Activated T-cell treated with anti-CD3 and anti-CD28 coated beads, Interleukin-2, amount 50 U/mL, for 72 hours (primary cell): Measurements from ENCODE around the gene CRABP2. TPM values are rescaled to one million over a fixed set of nuclear protein-coding genes. Genes with fewer than 3 reads are reported as not detected.

Source experiments
- ATAC-seq, 2 donors: fragments of 150-1000 bp; cut with Tn5 transposase; replicated peaks in 1 of 2; 2 replicates each; pipeline ENCODE4 v1.10.0; 2021; ENCODE audit warnings: moderate library complexity in 2 of 2, mild to moderate bottlenecking in 1 of 2
- DNase-seq, 2 donors: peaks; one replicate each; pipeline ENCODE4 v3.0.0; 2021 to 2022; ENCODE audit warnings: mixed read lengths in 1 of 2
- H3K27ac Mint-ChIP-seq: one replicate; pipeline ENCODE4 v1.8.0; 2022; ENCODE audit warnings: mild to moderate bottlenecking, moderate library complexity, mixed read lengths
- H3K27me3 Mint-ChIP-seq: one replicate; pipeline ENCODE4 v1.8.0; 2022; ENCODE audit warnings: low read depth, mixed read lengths
- H3K36me3 Mint-ChIP-seq, 2 donors: one replicate each; pipeline ENCODE4 v1.8.0; 2022; ENCODE audit warnings: mixed read lengths in 2 of 2, mild to moderate bottlenecking in 1 of 2; ENCODE audit not compliant: insufficient read depth in 2 of 2
- H3K4me1 Mint-ChIP-seq: one replicate; pipeline ENCODE4 v1.8.0; 2022; ENCODE audit warnings: low read depth, mixed read lengths
- H3K4me3 Mint-ChIP-seq, 2 donors: one replicate each; pipeline ENCODE4 v1.8.0; 2022; ENCODE audit warnings: mild to moderate bottlenecking in 2 of 2, mixed read lengths in 2 of 2, moderate library complexity in 2 of 2
- H3K9me3 Mint-ChIP-seq, 2 donors: one replicate each; pipeline ENCODE4 v1.8.0; 2022; ENCODE audit warnings: mixed read lengths in 2 of 2
- total RNA-seq, 2 donors: library from RNA; stranded (reverse); gene quantifications; one replicate each; pipeline ENCODE4 v1.2.3, GENCODE V29; 2022

CRABP2 gene
- total RNA-seq, 2 donors from 2014 or later: 2.5 TPM

DNA sequence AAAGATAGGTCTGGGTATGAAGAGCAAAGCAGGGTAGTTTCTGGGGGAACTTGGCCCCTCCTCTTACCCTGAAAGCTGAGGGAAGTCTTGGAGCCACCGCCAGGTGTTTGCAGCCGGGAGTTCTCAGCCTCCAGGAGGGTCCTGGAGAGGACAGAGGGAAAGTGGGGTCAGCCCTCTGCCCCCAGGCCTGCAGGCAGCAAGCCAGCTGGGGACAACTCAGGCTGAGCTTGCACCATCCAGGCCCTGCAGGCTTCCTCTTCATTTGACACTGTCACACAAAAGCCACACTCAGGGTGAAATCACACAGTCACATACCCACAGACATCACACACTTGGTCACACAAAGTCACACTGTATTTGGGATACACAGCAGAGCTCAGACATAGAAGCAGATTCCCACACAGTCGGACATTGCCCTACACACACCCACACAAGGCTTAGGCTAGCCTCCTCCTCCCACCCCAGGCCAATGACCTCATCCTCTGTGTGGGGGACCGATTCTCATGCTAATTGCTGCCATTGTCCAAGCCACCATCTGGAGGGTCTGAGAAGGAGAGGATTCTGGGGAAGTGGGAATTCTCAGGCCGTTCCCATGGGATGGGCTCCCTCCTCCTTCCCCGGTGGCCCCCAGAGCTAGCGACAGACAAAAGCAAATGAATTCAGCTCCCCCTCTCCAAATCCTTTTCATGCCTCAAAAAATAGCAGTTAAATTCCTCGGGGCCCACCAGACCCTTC is 31.8 kb downstream of the CRABP2 start:
- peaks cover 52% of the 10 kb centered on the region for H3K27me3 Mint-ChIP-seq
- no peaks in the 10 kb centered on the region for H3K36me3 Mint-ChIP-seq
- H3K9me3 Mint-ChIP-seq: no peaks in the 10 kb centered on the region
- no peak overlapping the region for H3K4me3 Mint-ChIP-seq
- DNase-seq: no peak
- ATAC-seq: no peak
- H3K4me1 Mint-ChIP-seq: peaks cover 16% of the 10 kb centered on the region
- H3K27ac Mint-ChIP-seq: no peak overlapping the region

DNA sequence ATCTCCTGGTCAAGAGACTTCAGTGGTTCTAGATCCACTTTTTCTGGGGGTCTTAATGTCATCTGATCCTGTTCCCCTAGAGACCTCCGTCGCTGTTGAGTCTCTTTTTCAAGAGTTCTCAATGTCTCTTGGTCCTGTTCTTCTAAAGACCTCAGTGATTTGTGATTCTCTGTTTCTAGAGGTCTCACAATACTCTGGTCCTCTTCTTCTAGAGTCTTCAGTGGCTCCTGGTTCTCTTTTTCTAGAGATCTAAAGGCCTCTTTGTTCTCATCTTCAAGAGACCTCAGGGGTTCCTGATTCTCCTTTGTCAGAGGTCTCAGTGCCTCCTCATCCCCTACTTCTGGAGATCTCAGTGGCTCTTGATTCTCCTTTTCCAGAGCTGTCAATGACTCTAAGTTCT is 33.6 kb downstream of the CRABP2 start:
- no peaks in the 10 kb centered on the region for H3K9me3 Mint-ChIP-seq
- H3K27me3 Mint-ChIP-seq: peaks cover 35% of the 10 kb centered on the region
- H3K27ac Mint-ChIP-seq: peak overlapping the region; percentile 17
- no peaks in the 10 kb centered on the region for H3K36me3 Mint-ChIP-seq
- no peaks in the 10 kb centered on the region for H3K4me1 Mint-ChIP-seq
- no peak overlapping the region for H3K4me3 Mint-ChIP-seq
- DNase-seq: no peak
- no peak for ATAC-seq

DNA sequence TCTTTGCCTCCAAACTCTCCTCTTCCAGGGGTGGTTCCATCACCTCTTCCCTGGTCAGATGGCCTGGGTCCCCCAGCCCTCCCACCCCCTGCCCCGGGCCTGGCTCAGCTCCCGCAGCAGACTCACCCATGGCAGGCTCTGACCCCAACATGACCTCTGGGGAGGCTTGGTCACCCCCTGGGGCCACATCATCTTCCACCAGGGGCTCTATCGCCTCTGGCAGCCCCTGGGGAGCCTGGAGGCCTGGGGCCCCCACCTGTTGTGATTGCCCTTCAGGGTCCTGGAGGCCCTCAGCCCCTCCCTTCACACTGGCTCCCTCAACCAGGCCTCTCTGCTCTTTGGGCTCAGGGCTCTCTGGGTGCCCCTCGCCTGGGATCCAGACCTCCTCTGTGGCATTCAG is 34.6 kb downstream of the CRABP2 start:
- DNase-seq: no peak
- no peak overlapping the region for H3K4me3 Mint-ChIP-seq
- H3K4me1 Mint-ChIP-seq: no peaks in the 10 kb centered on the region
- peaks cover 34% of the 10 kb centered on the region for H3K27me3 Mint-ChIP-seq
- no peaks in the 10 kb centered on the region for H3K9me3 Mint-ChIP-seq
- no peak for ATAC-seq
- H3K27ac Mint-ChIP-seq: no peak overlapping the region
- H3K36me3 Mint-ChIP-seq: no peaks in the 10 kb centered on the region

DNA sequence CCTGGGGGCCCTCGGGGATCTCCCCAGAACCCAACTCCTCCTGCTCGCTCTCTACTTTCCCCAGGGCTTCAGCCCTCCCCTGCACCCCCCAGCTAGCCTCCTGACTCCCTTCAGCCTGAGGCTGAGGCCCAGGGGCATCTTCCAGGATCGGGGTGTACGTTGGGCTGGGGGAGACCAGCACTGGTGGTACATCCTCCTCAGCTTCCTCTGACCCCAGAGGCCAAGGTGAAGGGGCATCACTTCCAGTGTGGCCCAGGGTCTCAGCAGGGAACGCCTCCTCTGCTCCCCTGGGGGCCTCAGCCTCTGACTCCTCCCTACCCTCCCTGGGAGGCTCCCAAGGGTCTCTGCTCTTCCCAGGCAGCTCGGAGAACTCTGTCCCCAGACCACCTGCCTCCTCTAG is 35.0 kb downstream of the CRABP2 start:
- Mint-ChIP-seq H3K9me3 (no peaks in the 10 kb centered on the region), H3K4me3 (no peak overlapping the region), H3K36me3 (no peaks in the 10 kb centered on the region), H3K27me3 (peaks cover 34% of the 10 kb centered on the region), H3K27ac (no peak overlapping the region), H3K4me1 (no peaks in the 10 kb centered on the region)
- ATAC-seq: no peak
- DNase-seq: no peak

DNA sequence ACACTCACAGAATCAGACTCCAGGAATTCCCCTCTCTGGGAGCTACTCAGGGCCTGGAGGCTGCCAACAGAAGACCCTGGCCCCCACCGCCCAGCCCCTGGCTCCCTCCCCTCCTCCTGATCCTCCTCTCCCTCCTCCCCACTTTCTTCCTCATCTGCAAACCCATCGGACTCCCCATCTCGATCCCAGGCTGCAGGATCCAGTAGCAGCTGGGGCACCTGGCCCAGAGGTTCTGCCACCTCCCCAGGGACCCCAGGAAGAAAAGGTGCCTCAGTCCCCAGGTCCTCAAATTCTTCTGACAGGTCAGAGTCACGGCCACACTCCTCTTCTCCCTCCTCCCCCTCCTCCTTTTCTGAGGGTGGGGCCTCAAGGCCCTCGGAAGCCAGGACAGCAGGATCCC is 35.6 kb downstream of the CRABP2 start:
- peaks cover 34% of the 10 kb centered on the region for H3K27me3 Mint-ChIP-seq
- H3K9me3 Mint-ChIP-seq: no peaks in the 10 kb centered on the region
- H3K27ac Mint-ChIP-seq: no peak overlapping the region

DNA sequence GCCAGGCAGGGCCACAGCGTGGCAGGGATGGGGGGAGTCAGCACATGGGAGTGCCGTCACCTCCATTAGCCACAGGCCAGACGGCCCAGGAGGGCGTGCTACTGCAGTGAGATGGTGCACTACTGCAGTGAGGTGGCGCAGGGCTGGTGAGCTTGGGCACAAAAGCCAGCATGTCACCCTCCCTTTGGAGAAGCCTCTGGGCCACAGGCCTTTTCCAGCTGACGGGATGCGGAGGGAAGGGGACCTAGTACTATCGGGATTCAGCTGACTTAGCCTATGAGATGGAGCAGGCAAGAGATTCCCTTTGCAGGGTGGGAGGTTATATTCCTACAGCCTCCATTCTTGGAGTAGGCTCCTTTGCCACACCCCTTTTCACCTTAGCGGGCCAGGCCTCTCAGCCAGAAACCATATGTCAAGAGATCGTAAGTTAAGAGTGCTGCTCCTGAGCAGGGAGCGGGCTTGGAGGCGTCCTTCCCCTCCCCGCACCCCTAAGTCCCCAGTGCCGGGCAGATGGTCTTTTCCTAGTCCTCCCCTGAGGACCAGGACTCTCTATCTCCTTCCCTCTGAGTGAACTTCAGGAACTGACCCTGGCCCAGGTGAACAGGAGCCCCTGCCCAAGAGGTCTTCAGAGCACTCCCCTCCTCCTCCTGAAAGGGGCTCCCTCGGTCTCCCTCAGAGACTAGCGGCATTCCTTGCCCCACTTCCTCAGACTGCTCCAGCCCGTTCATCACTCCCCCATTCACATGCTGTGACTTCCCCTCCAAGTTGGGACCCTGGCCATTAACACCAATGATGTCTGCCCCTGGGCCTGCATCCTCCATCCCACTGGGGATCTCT is 36.4 kb downstream of the CRABP2 start:
- H3K4me3 Mint-ChIP-seq: no peak overlapping the region

More for the DNA sequence above, 35.6 kb downstream of the CRABP2 start:
- no peak for DNase-seq
- Mint-ChIP-seq H3K4me1 (no peaks in the 10 kb centered on the region), H3K36me3 (no peaks in the 10 kb centered on the region), H3K4me3 (no peak overlapping the region)
- no peak for ATAC-seq

DNA sequence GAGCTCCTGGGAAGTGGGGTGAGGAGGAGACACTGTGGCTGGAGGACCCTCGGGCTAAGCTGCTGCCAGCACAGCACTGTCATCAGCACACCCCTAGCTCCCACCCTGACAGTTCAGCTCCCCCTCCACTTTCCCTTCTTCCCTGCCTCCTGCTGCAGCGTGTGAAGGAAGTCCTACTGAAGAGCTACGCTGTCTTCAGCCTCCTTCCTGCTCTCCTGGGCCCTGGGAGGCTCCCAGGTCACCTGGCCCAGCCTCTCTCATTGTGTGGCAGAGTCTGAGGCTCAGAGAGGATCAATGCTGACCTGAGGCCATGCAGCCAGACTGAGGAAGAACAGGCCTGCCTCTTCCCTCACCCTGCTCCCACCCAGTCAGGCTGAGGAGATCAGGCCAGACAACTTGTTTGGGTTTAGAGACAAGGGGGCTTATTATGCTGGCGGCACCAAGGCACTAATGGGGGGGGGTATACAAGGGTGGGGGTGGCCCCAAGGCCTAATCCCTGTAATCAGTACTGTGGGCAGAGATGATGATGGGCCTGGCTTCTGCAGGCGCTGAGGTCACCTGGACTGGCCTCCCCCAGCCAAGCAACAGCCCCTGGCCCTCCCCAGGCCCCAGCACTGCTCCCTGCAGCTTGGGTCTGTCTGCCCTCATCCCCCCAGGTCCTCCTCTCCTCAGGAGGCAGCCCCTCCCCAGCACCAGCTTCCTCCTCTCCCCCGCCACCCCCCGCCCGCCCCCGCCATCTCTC is 37.2 kb downstream of the CRABP2 start:
- Mint-ChIP-seq H3K27me3 (peaks cover 19% of the 10 kb centered on the region), H3K4me1 (peaks cover 6% of the 10 kb centered on the region), H3K9me3 (no peaks in the 10 kb centered on the region), H3K4me3 (no peak overlapping the region), H3K27ac (no peak overlapping the region), H3K36me3 (no peaks in the 10 kb centered on the region)
- ATAC-seq (no peak), DNase-seq (no peak)

More for the DNA sequence above, 36.4 kb downstream of the CRABP2 start:
- H3K27me3 Mint-ChIP-seq: peaks cover 28% of the 10 kb centered on the region
- H3K9me3 Mint-ChIP-seq: no peaks in the 10 kb centered on the region
- DNase-seq (no peak), ATAC-seq (no peak)
- H3K36me3 Mint-ChIP-seq: no peaks in the 10 kb centered on the region
- no peaks in the 10 kb centered on the region for H3K4me1 Mint-ChIP-seq
- H3K27ac Mint-ChIP-seq: no peak overlapping the region

DNA sequence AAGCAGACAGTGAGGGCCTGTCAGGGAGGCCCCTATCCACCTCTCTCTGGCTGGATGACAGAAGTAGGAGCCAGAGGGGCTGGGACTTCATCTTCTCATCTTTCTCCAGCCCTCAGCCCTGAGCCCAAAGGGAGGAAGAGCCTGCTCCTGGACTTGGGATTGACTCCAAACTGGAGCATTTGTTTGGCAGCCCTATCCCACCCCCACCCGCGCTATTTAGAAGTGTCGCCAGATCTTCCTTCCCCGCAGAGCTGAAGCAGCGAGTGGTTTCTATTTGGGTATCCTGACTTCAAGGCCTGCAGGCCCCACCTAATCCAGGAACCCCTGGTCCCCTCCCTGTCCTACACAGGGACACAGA is 37.8 kb downstream of the CRABP2 start:
- DNase-seq (no peak), ATAC-seq (no peak)
- H3K9me3 Mint-ChIP-seq: no peaks in the 10 kb centered on the region
- no peaks in the 10 kb centered on the region for H3K36me3 Mint-ChIP-seq
- H3K27me3 Mint-ChIP-seq: peaks cover 18% of the 10 kb centered on the region
- H3K4me1 Mint-ChIP-seq: peaks cover 11% of the 10 kb centered on the region
- no peak overlapping the region for H3K27ac Mint-ChIP-seq
- H3K4me3 Mint-ChIP-seq: no peak overlapping the region

DNA sequence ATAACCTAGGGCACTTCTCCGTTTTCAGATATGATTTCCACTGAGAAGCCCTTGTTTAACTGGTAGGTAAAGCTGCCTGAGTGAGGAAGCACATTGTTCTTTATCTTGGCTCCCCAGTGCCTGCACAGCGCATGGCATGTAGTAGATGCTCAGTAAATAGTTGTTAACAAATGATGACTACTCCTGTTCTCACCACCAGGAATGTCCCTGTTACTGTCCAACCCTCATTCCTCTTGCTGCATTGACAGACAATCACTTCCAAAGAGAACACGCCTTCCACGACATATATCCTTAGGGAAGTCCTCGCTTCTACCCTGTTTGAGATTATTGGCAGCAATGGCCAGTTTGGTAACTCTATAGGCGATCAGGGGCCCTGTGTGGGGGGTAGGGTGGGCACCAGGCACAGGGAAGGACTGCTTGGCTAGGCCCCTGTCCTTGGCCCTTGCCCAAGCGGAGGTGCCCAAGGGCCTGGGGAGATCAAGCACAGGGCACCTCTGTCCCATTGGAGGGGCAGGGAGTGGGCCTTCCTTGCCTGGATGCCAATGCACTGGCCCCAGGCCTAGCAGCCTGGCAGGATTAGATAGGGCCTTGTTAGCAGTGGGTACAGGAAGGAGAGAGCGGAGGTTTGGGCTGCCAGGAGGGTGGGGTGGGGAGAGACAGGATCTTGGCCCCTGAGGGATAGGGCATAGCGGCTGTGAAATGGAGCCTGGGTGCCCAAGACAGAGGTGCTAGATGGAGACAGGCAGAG is 38.3 kb downstream of the CRABP2 start:
- Mint-ChIP-seq H3K4me3 (no peak overlapping the region), H3K4me1 (peaks cover 15% of the 10 kb centered on the region), H3K36me3 (no peaks in the 10 kb centered on the region), H3K9me3 (no peaks in the 10 kb centered on the region), H3K27me3 (peaks cover 12% of the 10 kb centered on the region), H3K27ac (no peak overlapping the region)
- ATAC-seq (no peak), DNase-seq (no peak)

DNA sequence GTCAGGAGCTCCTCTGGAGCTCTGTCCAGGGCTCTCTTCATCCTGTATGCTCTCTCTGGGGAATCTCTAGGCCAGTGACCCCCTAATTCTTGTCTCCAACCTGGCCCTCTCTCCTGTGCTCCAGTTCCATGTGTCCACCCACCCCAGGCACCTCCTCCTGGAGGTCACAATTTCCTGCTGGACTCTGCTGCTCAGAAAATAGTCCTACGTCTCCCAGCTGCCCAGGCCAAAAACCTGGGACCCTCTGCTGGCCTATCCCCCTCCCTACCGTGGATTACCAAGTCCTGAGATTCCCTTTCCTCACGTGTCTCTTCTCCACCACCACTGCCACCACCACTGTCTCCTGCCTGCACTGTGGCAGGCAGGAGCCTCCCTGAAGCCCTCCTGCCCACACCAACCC is 39.8 kb downstream of the CRABP2 start:
- ATAC-seq: no peak
- Mint-ChIP-seq H3K9me3 (no peaks in the 10 kb centered on the region), H3K27me3 (no peaks in the 10 kb centered on the region), H3K36me3 (no peaks in the 10 kb centered on the region), H3K4me1 (peaks cover 27% of the 10 kb centered on the region), H3K27ac (no peak overlapping the region), H3K4me3 (no peak overlapping the region)
- DNase-seq: no peak

DNA sequence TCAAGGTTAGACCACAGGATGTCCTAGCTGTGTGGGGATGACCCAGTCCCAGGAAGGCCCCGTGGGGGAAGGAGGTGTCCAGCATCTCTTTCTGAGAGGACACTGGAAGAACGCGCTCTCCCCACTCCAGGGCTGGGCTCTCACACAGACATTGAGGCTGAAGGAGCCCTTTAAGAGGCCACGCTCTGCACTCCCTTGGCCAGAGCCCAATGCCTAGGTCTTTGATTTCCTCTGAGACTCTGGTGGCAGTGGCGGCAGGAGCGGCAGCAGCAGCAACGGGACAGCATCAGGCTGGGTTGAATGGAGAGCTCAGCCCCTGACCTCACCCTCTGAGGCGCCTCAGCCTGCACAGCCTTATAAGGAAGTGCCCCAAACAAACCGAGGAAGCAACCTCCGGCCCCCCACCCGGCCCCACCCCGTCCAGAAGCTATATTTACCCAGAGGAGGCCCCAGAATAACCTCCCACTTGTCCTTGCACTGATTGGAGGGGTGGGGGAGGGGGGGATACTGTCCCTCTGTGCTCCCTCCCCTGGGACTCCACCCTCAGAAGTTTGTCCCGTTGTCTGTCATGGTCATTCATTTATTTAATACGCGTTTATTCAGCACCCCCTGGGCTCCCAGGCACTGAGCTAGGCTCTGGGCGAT is 40.5 kb downstream of the CRABP2 start:
- H3K4me1 Mint-ChIP-seq: peaks cover 33% of the 10 kb centered on the region
- no peak overlapping the region for H3K4me3 Mint-ChIP-seq
- H3K27ac Mint-ChIP-seq: no peak overlapping the region
- DNase-seq (no peak), ATAC-seq (no peak)
- no peaks in the 10 kb centered on the region for H3K36me3 Mint-ChIP-seq
- no peaks in the 10 kb centered on the region for H3K9me3 Mint-ChIP-seq
- H3K27me3 Mint-ChIP-seq: no peaks in the 10 kb centered on the region

DNA sequence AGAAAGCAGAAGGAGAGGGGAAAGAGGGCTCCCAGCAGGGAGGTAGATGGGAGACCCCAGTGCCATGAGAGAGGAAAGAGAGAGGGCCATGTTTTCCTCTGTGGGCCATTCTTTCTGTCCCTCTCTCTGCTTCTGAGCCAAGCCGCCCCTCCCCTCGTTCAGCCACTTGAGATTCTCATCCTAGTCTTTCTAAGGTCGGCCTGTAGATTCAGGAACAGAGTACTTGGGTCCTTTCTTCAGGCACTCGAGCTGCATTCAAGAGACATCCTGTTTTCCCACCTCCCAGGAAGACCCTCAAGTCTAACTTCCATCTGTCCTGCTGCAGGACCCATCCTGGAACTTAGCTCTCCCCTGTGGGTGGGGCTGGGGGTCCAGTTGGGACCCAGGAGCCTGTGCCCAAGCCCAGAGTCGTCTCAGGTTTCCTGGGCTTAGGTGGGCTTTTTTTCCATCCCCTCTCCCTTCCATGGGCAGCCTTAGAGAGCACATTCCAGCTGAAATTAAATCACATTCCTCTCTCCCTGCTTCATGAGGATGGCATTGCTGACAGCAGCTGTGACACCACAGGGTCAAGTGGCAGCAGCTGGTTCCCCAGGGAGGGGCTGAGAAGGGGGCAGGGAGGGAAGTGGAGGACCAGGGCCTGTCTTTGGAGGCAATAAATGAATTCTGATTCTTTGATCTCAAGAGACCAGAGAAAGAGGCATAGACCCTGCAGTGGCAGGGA is 41.2 kb downstream of the CRABP2 start:
- Mint-ChIP-seq H3K4me1 (peaks cover 40% of the 10 kb centered on the region), H3K9me3 (no peaks in the 10 kb centered on the region), H3K4me3 (no peak overlapping the region), H3K27ac (no peak overlapping the region), H3K36me3 (no peaks in the 10 kb centered on the region), H3K27me3 (no peaks in the 10 kb centered on the region)
- DNase-seq (no peak), ATAC-seq (no peak)
